GM23248 (cell line): ENCODE results near the gene KCTD3. TPM values are rescaled to one million over a fixed set of nuclear protein-coding genes. Genes with fewer than 3 reads are reported as not detected.

Source experiments
- DNase-seq: peaks from one replicate; pipeline ENCODE4 v3.0.0-alpha.2; 2015
- H2AFZ ChIP-seq: fragments of 200-600 bp; sonication (generic); 2 replicates; pipeline ENCODE4 v1.6.1; 2016; ENCODE audit warnings: antibody characterized with exemption
- H3F3A ChIP-seq: fragments of 200-600 bp; sonication (generic); 2 replicates; pipeline ENCODE4 v1.6.1; 2016; ENCODE audit warnings: mild to moderate bottlenecking, antibody characterized with exemption, mixed run types; ENCODE audit not compliant: insufficient read depth
- H3K27ac ChIP-seq: fragments of 200-600 bp; sonication (generic); 2 replicates; pipeline ENCODE4 v1.5.1; 2016; ENCODE audit warnings: mild to moderate bottlenecking
- H3K27me3 ChIP-seq: fragments of 200-600 bp; sonication (generic); replicated peaks from 2 replicates; pipeline ENCODE4 v1.6.1; 2016; ENCODE audit warnings: mild to moderate bottlenecking; ENCODE audit not compliant: insufficient read depth
- H3K36me3 ChIP-seq: fragments of 200-600 bp; sonication (generic); 2 replicates; pipeline ENCODE4 v1.6.1; 2016; ENCODE audit warnings: low read depth, mild to moderate bottlenecking
- H3K4me1 ChIP-seq: fragments of 200-600 bp; sonication (generic); 2 replicates; pipeline ENCODE4 v1.6.1; 2016; ENCODE audit warnings: mild to moderate bottlenecking; ENCODE audit not compliant: insufficient read depth
- H3K4me2 ChIP-seq: fragments of 200-600 bp; sonication (generic); one replicate; pipeline ENCODE4 v1.6.1; 2016; ENCODE audit warnings: mild to moderate bottlenecking; ENCODE audit not compliant: unreplicated experiment
- H3K4me3 ChIP-seq: fragments of 200-600 bp; sonication (generic); 2 replicates; pipeline ENCODE4 v1.5.1; 2016; ENCODE audit warnings: mild to moderate bottlenecking
- H3K79me2 ChIP-seq: fragments of 200-600 bp; sonication (generic); 2 replicates; pipeline ENCODE4 v1.6.1; 2016; ENCODE audit warnings: mild to moderate bottlenecking; ENCODE audit not compliant: insufficient read depth
- H3K9ac ChIP-seq: fragments of 200-600 bp; sonication (generic); 2 replicates; pipeline ENCODE4 v1.6.1; 2016; ENCODE audit warnings: mild to moderate bottlenecking
- H3K9me2 ChIP-seq: fragments of 200-600 bp; sonication (generic); 2 replicates; pipeline ENCODE4 v1.6.1; 2016; ENCODE audit warnings: mixed run types, mild to moderate bottlenecking, moderate library complexity; ENCODE audit not compliant: insufficient read depth
- H3K9me3 ChIP-seq: fragments of 200-600 bp; sonication (generic); one replicate; pipeline ENCODE4 v1.6.1; 2017; ENCODE audit warnings: low read depth
- H4K20me1 ChIP-seq: fragments of 200-600 bp; sonication (generic); 2 replicates; pipeline ENCODE4 v1.6.0; 2016; ENCODE audit not compliant: insufficient read depth
- EZH2 ChIP-seq: fragments of 200-600 bp; sonication (generic); IDR thresholded peaks from 2 replicates; pipeline ENCODE4 v1.6.1; 2018; ENCODE audit warnings: antibody characterized with exemption, mild to moderate bottlenecking; ENCODE audit not compliant: insufficient read depth, poor library complexity, severe bottlenecking
- EZH2phosphoT487 ChIP-seq: fragments of 200-600 bp; sonication (generic); IDR thresholded peaks from 2 replicates; pipeline ENCODE4 v1.6.1; 2018; ENCODE audit warnings: antibody characterized with exemption, moderate library complexity, mild to moderate bottlenecking, low read depth; ENCODE audit not compliant: insufficient read depth
- WGBS, 2 experiments: methylation state at CpG; one replicate each; pipeline ENCODE4 v1.1.6; 2015 to 2017; ENCODE audit warnings: low lambda C conversion rate in 2 of 2, low coverage in 1 of 2; ENCODE audit errors: missing lambda C conversion rate in 2 of 2; 5-methylcytosine and 5-hydroxymethylcytosine counted together
- in situ Hi-C: fragments of 300-500 bp; cut with MboI; formaldehyde crosslinking; loops from 2 replicates; pipeline ENCODE4 v1.15.0; 2020
- polyA plus RNA-seq: library from polyadenylated mRNA; unstranded; fragments of >200 nt; fragmentation: Nextera tagmentation; extraction: Ambion mirVana; gene quantifications from 2 replicates; pipeline ENCODE4 v1.2.1, GENCODE V29; 2016
- total RNA-seq: library from RNA; depleted of rRNA; stranded (reverse); fragments of >200 nt; shearing (Covaris generic); gene quantifications from 2 replicates; pipeline ENCODE4 v1.2.3, GENCODE V29; 2014

The KCTD3 gene
- total and polyA plus RNA-seq, 2 experiments from 2014 or later: 17.5 to 32.0 TPM

- H3K79me2 ChIP-seq: no peaks in the 10 kb centered on the region
- H3K36me3 ChIP-seq: no peaks in the 10 kb centered on the region
- 26% methylated on average over 9 of the region's 9 CpGs for WGBS, 2 experiments
- H3K27ac ChIP-seq: no peak overlapping the region
- no peak overlapping the region for H2AFZ ChIP-seq
- H3K27me3 ChIP-seq: peaks cover 45% of the 10 kb centered on the region
- no peak for DNase-seq
- no peaks in the 10 kb centered on the region for H4K20me1 ChIP-seq
- no peak for TF ChIP-seq EZH2phosphoT487
- no peak for TF ChIP-seq EZH2
- H3F3A ChIP-seq: no peaks in the 10 kb centered on the region
- H3K9me2 ChIP-seq: no peaks in the 10 kb centered on the region
- no peak overlapping the region for H3K4me2 ChIP-seq
- no peak overlapping the region for H3K9ac ChIP-seq
- no peak overlapping the region for H3K4me3 ChIP-seq
- H3K9me3 ChIP-seq: no peaks in the 10 kb centered on the region
- no peaks in the 10 kb centered on the region for H3K4me1 ChIP-seq
- in situ Hi-C loops: no loop called here
Measured at GRCh38 chr1:215650446-215651149, 83.5 kb downstream of the KCTD3 start.

- no peaks in the 10 kb centered on the region for H3F3A ChIP-seq
- H3K4me1 ChIP-seq: no peaks in the 10 kb centered on the region
- H3K27ac ChIP-seq: no peak overlapping the region
- H3K9ac ChIP-seq: no peak overlapping the region
- no peak for DNase-seq
- no peaks in the 10 kb centered on the region for H3K9me3 ChIP-seq
- TF ChIP-seq EZH2 (no peak), EZH2phosphoT487 (no peak)
- no peak overlapping the region for H3K4me3 ChIP-seq
- no peaks in the 10 kb centered on the region for H3K9me2 ChIP-seq
- no peak overlapping the region for H2AFZ ChIP-seq
- WGBS, 2 experiments: 40 to 49% methylated on average over 3 of the region's 3 CpGs
- no peaks in the 10 kb centered on the region for H4K20me1 ChIP-seq
- no peaks in the 10 kb centered on the region for H3K36me3 ChIP-seq
- H3K4me2 ChIP-seq: no peak overlapping the region
- H3K79me2 ChIP-seq: no peaks in the 10 kb centered on the region
- peaks cover 55% of the 10 kb centered on the region for H3K27me3 ChIP-seq
- in situ Hi-C loops: no loop called here
Measured at GRCh38 chr1:215651867-215652266, 84.8 kb downstream of the KCTD3 start.

GRCh38 chr1:215652371-215652770 lies 85.3 kb downstream of the KCTD3 start:
- Histone ChIP-seq H3K9me2 (no peaks in the 10 kb centered on the region), H3K79me2 (no peaks in the 10 kb centered on the region), H3K9ac (no peak overlapping the region), H2AFZ (no peak overlapping the region), H4K20me1 (no peaks in the 10 kb centered on the region), H3F3A (no peaks in the 10 kb centered on the region), H3K36me3 (no peaks in the 10 kb centered on the region), H3K4me2 (no peak overlapping the region), H3K4me1 (no peaks in the 10 kb centered on the region), H3K27ac (no peak overlapping the region), H3K9me3 (no peaks in the 10 kb centered on the region), H3K27me3 (peaks cover 57% of the 10 kb centered on the region), H3K4me3 (no peak overlapping the region)
- TF ChIP-seq EZH2phosphoT487 (no peak), EZH2 (no peak)
- in situ Hi-C loops: no loop called here
- no peak for DNase-seq
- WGBS, 2 experiments: 24 to 44% methylated on average over 1 of the region's 1 CpG

- in situ Hi-C loops: no loop called here
- Histone ChIP-seq H3K4me1 (no peaks in the 10 kb centered on the region), H3K36me3 (no peaks in the 10 kb centered on the region), H4K20me1 (no peaks in the 10 kb centered on the region), H3K9ac (no peak overlapping the region), H3K27me3 (peaks cover 15% of the 10 kb centered on the region; the same call in 1 of the 2 replicates), H3K79me2 (no peaks in the 10 kb centered on the region), H2AFZ (no peak overlapping the region), H3K27ac (no peak overlapping the region), H3K9me2 (no peaks in the 10 kb centered on the region), H3K4me2 (no peak overlapping the region), H3K9me3 (no peaks in the 10 kb centered on the region), H3F3A (no peaks in the 10 kb centered on the region), H3K4me3 (no peak overlapping the region)
- 67 to 74% methylated on average over 4 of the region's 4 CpGs for WGBS, 2 experiments
- no peak for DNase-seq
- TF ChIP-seq EZH2 (no peak), EZH2phosphoT487 (no peak)
Measured at GRCh38 chr1:215657047-215657446, 89.9 kb downstream of the KCTD3 start.
